Upper lobe of left lung (tissue), 6 donors: ENCODE data around the gene SLC24A1. TPM values are rescaled to one million over a fixed set of nuclear protein-coding genes. Genes with fewer than 3 reads are reported as not detected.

Experiments used
- ATAC-seq, 2 donors: fragments of 200-7000 bp; cut with Tn5 transposase; one replicate each; pipeline ENCODE4 v1.9.1; 2022; ENCODE audit warnings: mild to moderate bottlenecking in 2 of 2, moderate library complexity in 2 of 2; ENCODE audit not compliant: low FRiP score in 2 of 2
- DNase-seq, 2 donors: peaks; one replicate each; pipeline ENCODE4 v3.0.0-alpha.2; 2019 to 2020
- H3K27ac ChIP-seq, 4 donors: fragments of 200-600 bp; sonication (generic); one replicate each; pipeline ENCODE4 v1.5.1; 2016 to 2019
- H3K27me3 ChIP-seq, 4 donors: fragments of 200-600 bp; sonication (generic); one replicate each; pipeline ENCODE4 v1.5.1; 2017 to 2019
- H3K36me3 ChIP-seq, 4 donors: fragments of 200-600 bp; sonication (generic); one replicate each; pipeline ENCODE4 v1.5.1; 2016 to 2019
- H3K4me1 ChIP-seq, 4 donors: fragments of 200-600 bp; sonication (generic); one replicate each; pipeline ENCODE4 v1.5.1; 2018 to 2019
- H3K4me3 ChIP-seq, 4 donors: fragments of 200-600 bp; sonication (generic); one replicate each; pipeline ENCODE4 v1.5.1; 2017 to 2019; ENCODE audit warnings: mild to moderate bottlenecking in 2 of 4, moderate library complexity in 1 of 4
- H3K9me3 ChIP-seq, 4 donors: fragments of 200-600 bp; sonication (generic); one replicate each; pipeline ENCODE4 v1.5.1; 2018 to 2019
- CTCF ChIP-seq, 6 experiments: fragments of 450-650 bp in 4 of 6; fragments of 200-600 bp in 2 of 6; sonication (generic) in 2 of 6; IDR thresholded peaks; one replicate each; pipeline ENCODE4 v1.5.1; 2016 to 2019; ENCODE audit warnings: antibody characterized with exemption in 6 of 6
- EP300 ChIP-seq, 4 donors: sonication (generic); formaldehyde crosslinking; IDR thresholded peaks; one replicate each; pipeline ENCODE4 v1.5.1; 2017; ENCODE audit warnings: antibody characterized with exemption in 4 of 4, control low read depth in 2 of 4
- POLR2A ChIP-seq, 4 donors: fragments of 450-650 bp; IDR thresholded peaks; one replicate each; pipeline ENCODE4 v1.5.1; 2016 to 2017; ENCODE audit warnings: antibody characterized with exemption in 4 of 4, mild to moderate bottlenecking in 2 of 4
- POLR2AphosphoS5 ChIP-seq, 2 donors: sonication (generic); formaldehyde crosslinking; IDR thresholded peaks; one replicate each; pipeline ENCODE4 v1.5.1; 2017; ENCODE audit warnings: antibody characterized with exemption in 2 of 2
- WGBS, 2 donors: methylation state at CpG; one replicate each; pipeline ENCODE4 v1.1.5; 2017 to 2018; 5-methylcytosine and 5-hydroxymethylcytosine counted together
- small RNA-seq, 4 donors: library from RNA; depleted of rRNA; stranded (forward); fragments of <200 nt; gene quantifications; one replicate each; pipeline ENCODE3, GENCODE V24; 2016
- total RNA-seq, 6 donors: library from RNA; depleted of rRNA in 4 of 6; stranded (reverse); fragments of >200 nt in 4 of 6; gene quantifications; one replicate each; pipeline versions ENCODE4 v1.1.0 to v1.2.1, GENCODE V29; 2016 to 2021
- donor health status: DM: no; HTN: no; CAD: no; lungs with moderate emphysema.
- donor health status: DM: no; HTN: yes; CAD: no; lungs with severe emphysema.

SLC24A1 gene
- total RNA-seq, 6 donors from 2014 or later: 7.1 to 17.8 (median 10.9) TPM

GRCh38 chr15:65690778-65691177 lies 69.0 kb downstream of the SLC24A1 start:
- no peaks in the 10 kb centered on the region for H3K27me3 ChIP-seq
- no peaks in the 10 kb centered on the region for H3K4me1 ChIP-seq
- H3K27ac ChIP-seq: no peak overlapping the region
- WGBS, 2 donors: 88 to 89% methylated on average over 4 of the region's 4 CpGs
- DNase-seq (no peak), ATAC-seq (no peak)
- TF ChIP-seq CTCF (IDR thresholded peaks at IDR 0.05): no peak
- TF ChIP-seq POLR2AphosphoS5 (IDR thresholded peaks at IDR 0.05): no peak
- no peak for TF ChIP-seq EP300 (IDR thresholded peaks at IDR 0.05)
- no peak for TF ChIP-seq POLR2A (IDR thresholded peaks at IDR 0.05)
- H3K4me3 ChIP-seq: no peak overlapping the region
- no peaks in the 10 kb centered on the region for H3K9me3 ChIP-seq
- peaks cover 4 to 62% (median 18%) of the 10 kb centered on the region in 4 donors for H3K36me3 ChIP-seq

DNA sequence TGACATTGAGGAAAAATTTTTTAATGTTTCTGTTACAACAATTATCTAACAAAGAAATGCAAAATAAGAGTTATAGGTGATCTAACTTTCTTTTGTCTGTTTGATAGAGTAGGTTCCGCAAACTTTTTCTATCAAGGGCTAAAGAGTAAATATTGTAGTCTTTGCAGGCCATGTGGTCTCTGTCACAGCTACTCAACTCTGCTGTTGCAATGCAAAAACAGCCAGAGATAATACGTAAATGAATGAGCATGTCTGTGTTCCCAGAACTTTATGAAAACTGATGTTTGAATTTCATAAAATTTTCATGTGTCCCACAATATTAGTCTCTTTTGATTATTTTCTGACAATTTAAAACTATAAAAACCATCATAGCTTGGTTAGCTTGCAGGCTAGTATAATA lies 73.3 kb downstream of the SLC24A1 start:
- TF ChIP-seq EP300 (IDR thresholded peaks at IDR 0.05) (no peak), POLR2A (IDR thresholded peaks at IDR 0.05) (no peak), POLR2AphosphoS5 (IDR thresholded peaks at IDR 0.05) (no peak), CTCF (IDR thresholded peaks at IDR 0.05) (no peak)
- Histone ChIP-seq H3K9me3 (no peaks in the 10 kb centered on the region), H3K4me1 (no peaks in the 10 kb centered on the region), H3K36me3 (peaks cover 4 to 62% (median 19%) of the 10 kb centered on the region in 4 donors), H3K27ac (no peak overlapping the region), H3K27me3 (no peaks in the 10 kb centered on the region), H3K4me3 (no peak overlapping the region)
- 87 to 90% methylated on average over 2 of the region's 2 CpGs for WGBS, 2 donors
- ATAC-seq (no peak), DNase-seq (no peak)

Small RNA genes within 50 kb of the gene (small RNA-seq; reads per million reads assigned to genes)
- 0 reads per million in 4 donors for gene SNORD13E

Other genes with a start within 250 kb of the SLC24A1 start
- gene IGDCC3, start 243.9 kb upstream of the SLC24A1 start, total RNA-seq: under 1 TPM in 2 of 6 donors, not detected in 4; 0.10 to 0.29 TPM
- 1 to 10 TPM in 2 of 6 donors, under 1 TPM in 3, not detected in 1; 0.15 to 1.6 (median 0.49) TPM for gene IGDCC4, start 199.0 kb upstream of the SLC24A1 start, total RNA-seq
- gene DPP8, start 104.2 kb upstream of the SLC24A1 start, total RNA-seq: 10 to 100 TPM; 24.3 to 32.4 (median 30.1) TPM
- gene HACD3, start 91.5 kb upstream of the SLC24A1 start, total RNA-seq: 10 to 100 TPM; 14.7 to 65.7 (median 42.6) TPM
- gene INTS14, start 10.8 kb upstream of the SLC24A1 start, total RNA-seq: 10 to 100 TPM; 25.1 to 44.4 (median 30.0) TPM
- gene DENND4A, start 170.4 kb downstream of the SLC24A1 start, total RNA-seq: 10 to 100 TPM; 20.9 to 66.4 (median 30.8) TPM
- 100 to 1,000 TPM in 5 of 6 donors, 10 to 100 TPM in 1; 15.7 to 205 (median 144) TPM for gene RAB11A, start 247.6 kb downstream of the SLC24A1 start, total RNA-seq